HCT116 (cell line): ENCODE results near the gene OSBPL5.

Experiments
- SIN3A ChIP-seq: IDR thresholded peaks from 2 replicates; pipeline ENCODE4 v1.6.1; 2012; ENCODE audit warnings: low read depth
- TF ChIP-seq, protein P1 (sequence below), 3 experiments: fragments of 200-600 bp in 1 of 3; sonication (generic) in 1 of 3; IDR thresholded peaks in 2 of 3; conservative IDR thresholded peaks in 1 of 3; 2 replicates each; pipeline ENCODE4 v1.5.1; 2012 to 2017; ENCODE audit warnings: low read depth in 2 of 3, low read length in 2 of 3, antibody characterized with exemption in 1 of 3, borderline replicate concordance in 1 of 3, control low read depth in 1 of 3, mild to moderate bottlenecking in 1 of 3, mixed read lengths in 1 of 3, mixed run types in 1 of 3, moderate library complexity in 1 of 3; ENCODE audit not compliant: insufficient read depth in 1 of 3

DNA sequence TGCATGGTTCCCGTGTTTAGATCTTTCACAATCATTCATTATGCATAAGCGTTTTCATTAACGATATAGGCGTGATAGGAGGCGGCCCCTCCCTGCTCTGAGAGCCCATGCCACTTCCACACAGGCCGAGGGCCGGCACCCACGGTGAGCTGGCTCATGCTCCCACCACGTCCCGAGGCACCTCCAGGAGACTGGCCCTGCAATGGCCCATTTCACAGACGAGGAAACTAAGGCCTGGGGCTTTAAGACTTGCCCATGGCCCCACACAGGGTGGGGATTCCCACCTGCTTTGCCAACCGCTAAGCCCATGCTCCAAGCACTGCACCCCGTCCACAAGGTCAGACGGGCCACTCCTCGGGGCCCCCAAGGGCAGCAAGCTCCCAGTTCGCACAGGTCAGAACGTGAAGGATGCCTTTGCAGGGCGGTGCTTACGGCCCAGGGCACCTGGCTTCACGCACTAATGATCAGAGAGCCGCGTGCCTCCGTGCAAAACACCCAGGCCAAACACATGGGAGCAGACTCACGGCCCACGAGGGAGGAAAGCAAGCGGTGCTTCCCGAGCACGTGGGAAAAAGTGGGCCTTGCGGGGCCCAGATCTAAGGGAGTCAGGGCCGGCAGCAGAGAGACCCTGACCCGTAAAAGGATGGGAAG is 8.3 kb downstream of the OSBPL5 start:
- TF ChIP-seq, protein P1, sequence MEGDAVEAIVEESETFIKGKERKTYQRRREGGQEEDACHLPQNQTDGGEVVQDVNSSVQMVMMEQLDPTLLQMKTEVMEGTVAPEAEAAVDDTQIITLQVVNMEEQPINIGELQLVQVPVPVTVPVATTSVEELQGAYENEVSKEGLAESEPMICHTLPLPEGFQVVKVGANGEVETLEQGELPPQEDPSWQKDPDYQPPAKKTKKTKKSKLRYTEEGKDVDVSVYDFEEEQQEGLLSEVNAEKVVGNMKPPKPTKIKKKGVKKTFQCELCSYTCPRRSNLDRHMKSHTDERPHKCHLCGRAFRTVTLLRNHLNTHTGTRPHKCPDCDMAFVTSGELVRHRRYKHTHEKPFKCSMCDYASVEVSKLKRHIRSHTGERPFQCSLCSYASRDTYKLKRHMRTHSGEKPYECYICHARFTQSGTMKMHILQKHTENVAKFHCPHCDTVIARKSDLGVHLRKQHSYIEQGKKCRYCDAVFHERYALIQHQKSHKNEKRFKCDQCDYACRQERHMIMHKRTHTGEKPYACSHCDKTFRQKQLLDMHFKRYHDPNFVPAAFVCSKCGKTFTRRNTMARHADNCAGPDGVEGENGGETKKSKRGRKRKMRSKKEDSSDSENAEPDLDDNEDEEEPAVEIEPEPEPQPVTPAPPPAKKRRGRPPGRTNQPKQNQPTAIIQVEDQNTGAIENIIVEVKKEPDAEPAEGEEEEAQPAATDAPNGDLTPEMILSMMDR (IDR thresholded peaks at IDR 0.05 in 2 of 3, conservative IDR thresholded peaks at IDR 0.05 in 1 of 3; ENCODE audit: borderline replicate concordance in 1 of 3, insufficient read depth in 1 of 3, low read depth in 2 of 3, low read length in 2 of 3): no peak
- TF ChIP-seq SIN3A: no peak
